ENCODE data around the gene SLC6A16.

DNA sequence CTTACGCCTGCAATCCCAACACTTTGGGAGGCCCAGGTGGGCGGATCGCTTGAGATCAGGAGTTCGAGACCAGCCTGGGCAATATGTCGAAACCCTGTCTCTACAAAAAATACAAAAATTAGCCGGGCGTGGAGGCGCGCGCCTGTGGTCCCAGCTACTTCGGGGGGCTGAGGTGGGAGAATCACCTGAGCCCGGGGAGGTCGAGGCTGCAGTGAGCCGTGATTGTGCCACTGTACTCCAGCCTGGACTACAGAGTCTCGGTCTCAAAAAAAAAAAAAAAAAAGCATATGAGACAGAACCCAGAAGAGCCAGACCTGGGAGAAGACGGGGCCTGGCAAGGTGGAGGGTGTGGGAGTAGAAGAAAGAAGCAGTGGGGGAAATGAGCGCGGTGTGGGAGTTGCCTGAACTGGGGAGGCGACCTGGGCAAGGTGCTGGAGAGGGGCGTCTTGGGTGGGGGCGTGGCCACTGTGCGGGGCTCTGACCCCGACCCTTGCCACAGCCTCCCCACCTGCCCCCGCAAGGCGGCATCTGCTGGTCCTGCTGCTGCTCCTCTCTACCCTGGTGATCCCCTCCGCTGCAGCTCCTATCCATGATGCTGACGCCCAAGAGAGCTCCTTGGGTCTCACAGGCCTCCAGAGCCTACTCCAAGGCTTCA lies 39.2 kb upstream of the SLC6A16 start:
- TF ChIP-seq EZH2 (IDR thresholded peaks at IDR 0.05) (no peak), POLR2AphosphoS5 (IDR thresholded peaks at IDR 0.05; ENCODE audit: borderline replicate concordance, low read depth, low read length) (no peak), FOXP2 (optimal IDR thresholded peaks at IDR 0.05; ENCODE audit: control extremely low read depth, extremely low read length, insufficient read depth) (no peak)
